GOT3 (cell line): ENCODE measurements around the gene FAT1.

Experiments used
- DNase-seq: peaks from one replicate; lab custom pipeline; 2025; ENCODE audit warnings: mixed read lengths; lab: John Stamatoyannopoulos, UW

The FAT1 gene

DNA sequence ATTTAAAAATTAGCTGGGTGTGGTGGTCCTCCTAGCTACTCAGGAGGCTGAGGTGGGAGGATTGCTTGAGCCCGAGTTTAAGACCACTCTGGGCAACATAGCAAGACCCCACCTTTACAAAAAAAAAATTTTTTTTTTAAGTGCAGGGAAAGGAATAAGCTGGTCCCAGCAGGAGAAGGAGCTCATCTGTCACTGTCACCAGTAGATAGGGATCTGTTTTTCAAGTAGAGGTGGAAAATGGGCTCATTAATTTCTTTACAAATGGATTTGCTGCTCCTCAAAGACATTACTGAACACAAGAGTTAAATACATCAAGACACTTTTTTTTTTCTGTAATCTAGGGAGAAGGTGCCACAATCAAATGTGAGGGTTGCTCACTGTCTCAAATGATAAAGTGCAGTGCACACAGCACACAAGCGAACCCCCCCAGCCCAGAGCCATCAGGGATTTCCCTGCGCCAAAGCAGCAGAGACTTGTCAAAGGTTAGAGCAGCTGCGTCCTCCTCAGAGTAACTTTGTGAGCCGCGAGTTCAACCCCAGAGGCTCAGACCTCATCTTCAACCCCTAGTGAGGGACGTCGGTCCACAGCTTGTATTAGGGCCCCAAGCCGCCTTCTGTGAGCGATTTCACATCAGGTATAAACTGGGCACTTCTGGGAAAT is 154.0 kb downstream of the FAT1 start:
- DNase-seq: no peak

- DNase-seq: no peak
These were observed 157.6 kb downstream of the FAT1 start for GRCh38 chr4:186566068-186566467.

DNA sequence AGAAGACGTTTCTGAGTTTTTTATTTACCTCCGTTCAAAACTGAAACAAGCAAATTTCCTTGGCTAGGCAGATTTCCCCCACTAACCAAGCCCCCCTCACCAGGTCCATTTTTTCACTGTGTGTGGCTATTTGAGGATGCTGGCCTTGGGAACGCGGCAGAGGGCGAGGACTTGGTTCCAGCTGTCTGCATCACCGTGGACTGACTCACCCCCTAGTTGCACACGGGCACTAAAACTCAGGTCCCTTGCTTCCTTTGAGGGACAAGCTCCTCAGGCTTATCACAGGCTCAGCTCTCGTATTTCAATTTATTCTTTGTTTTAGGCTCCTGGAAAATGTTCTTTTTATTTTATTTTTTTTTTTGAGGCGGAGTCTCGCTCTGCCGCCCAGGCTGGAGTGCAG is 159.9 kb downstream of the FAT1 start:
- DNase-seq: no peak

DNA sequence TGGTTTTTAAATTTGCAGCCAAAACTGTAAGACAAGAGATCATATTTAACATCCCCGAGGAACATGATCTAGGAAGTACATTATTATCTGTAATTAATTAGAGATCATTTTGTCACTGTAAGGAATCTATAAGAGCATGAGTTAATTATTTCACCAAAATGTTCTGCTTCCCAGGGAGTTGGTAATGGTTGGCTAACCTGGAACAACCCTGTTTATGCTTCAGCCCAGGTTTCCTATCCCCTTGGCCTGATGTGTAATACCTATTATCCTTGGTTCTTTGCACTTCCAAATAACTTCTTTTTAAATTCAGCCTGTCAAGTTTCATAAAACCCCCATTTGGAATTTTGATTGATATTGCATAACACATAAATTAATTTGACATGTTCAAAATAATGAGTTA is 161.9 kb downstream of the FAT1 start:
- DNase-seq: no peak

DNA sequence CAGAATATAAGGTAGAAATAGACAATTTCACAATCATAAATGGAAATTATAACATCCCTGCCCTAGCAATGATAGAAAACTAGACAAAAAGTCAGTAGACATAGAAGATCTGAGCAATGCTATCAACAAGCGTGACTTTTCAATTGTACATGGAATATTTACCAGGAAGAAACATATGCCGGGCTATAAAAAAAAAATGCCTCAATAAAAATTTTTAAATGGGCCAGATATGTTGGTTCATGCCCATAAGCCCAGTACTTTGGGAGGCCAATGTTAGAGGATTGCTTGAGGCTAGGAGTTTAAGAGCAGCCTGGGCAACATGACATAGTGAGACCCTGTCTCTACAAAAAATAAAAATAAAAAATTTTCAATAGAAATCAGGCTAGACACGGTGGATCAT is 163.0 kb downstream of the FAT1 start:
- no peak for DNase-seq

DNA sequence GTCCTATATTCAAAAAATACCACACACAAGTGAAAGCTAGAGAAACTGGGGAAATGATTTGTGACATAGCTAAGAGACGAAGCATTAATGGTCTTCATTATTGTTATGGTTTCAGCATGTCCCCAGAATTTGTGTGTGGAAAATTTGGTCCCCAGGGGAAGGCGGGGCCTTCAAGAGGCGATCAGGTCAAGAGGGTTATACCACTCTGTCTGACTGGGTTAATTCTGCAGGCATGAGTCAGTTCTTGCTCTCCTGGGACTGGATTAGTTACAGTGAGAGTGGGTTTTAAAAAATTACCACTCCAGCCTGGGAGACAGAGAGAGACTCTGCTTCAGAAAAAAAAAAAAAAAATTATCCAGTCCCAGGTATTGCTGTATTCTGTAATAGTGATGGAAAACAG is 166.2 kb downstream of the FAT1 start:
- DNase-seq: no peak

- no peak for DNase-seq
These were observed 166.6 kb downstream of the FAT1 start for GRCh38 chr4:186557061-186557460.

- DNase-seq: no peak
These were observed 168.5 kb downstream of the FAT1 start, which contains the start of gene MTNR1A for GRCh38 chr4:186554914-186555827. Gene MTNR1A, minus strand, starts transcription at chr4:186555567. Its CDS starts 202 bp downstream, at chr4:186555365.

DNA sequence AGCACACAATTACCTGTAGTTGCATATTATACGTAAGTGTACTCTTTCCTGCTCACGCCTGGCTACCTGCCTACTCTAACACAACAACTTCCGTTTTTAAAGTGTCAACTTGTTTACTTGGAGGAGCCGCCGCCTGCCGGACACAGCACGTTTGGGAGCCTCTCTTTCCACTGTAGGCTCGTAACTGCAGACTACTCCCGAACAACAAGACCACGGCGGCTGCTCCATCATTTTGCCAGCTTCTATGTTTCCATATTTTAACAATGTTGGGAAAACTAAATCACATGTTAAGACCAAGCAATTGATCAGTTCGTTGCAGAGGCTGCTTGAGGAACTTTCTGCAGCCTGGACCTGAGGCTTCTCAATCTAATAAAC is 169.1 kb downstream of the FAT1 start:
- DNase-seq: no peak

DNA sequence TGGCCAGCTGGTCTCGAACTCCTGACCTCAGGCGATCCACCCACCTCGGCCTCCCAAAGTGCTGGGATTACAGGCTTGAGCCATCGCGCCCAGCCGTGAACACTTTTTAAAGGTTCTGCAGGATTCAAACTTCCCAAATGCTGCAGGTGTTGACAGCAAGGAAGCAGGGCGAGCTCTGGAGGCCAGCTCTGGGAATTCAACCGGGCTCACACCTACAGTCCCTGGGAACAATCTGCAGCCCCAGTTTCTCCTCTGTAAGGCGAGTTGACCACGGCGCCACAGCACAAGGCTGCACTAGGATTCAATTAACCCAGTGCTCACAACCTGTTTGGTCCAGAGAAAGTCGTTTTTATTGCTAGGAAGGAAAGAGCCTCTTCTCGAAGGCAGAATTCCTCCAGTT is 169.9 kb downstream of the FAT1 start:
- DNase-seq: no peak

DNA sequence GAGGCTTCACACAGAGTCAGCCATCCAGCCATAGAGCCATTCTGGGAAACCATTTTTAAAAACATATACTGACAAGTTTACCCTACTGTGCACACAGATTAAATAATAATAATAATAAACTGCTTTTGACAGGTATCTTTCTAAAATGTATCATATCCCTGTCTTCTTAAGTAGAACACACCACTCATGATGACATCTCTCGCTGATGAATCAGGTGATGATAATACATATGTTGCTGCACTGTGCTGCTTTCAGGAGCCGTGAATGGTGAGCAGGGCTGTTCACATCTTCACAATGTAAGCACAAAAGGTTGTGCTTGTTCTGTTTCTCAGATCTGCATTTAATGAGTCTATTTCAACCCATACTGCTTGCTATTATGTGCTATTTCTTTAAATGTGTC is 171.8 kb downstream of the FAT1 start:
- DNase-seq: no peak

DNA sequence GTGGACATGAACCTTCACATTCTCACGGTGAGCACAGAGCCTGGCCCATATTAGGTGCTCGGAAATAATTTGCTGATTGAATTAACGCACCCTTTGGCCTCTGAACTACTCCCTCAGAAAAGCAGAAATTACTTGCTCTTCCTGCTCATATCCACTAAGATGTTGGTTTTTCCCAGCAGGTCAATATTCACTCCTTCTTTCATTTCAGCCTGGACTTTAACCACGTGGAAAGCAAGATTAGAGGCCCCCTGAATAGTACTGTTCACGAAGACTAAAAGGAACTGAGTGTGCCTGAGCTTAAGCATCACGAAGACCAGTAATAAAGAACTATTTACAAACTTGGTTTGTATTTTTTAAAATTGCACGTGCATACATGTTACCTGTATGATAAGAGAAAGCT is 178.2 kb downstream of the FAT1 start:
- no peak for DNase-seq

GRCh38 chr4:186543206-186543605 is 180.4 kb downstream of the FAT1 start:
- no peak for DNase-seq

DNA sequence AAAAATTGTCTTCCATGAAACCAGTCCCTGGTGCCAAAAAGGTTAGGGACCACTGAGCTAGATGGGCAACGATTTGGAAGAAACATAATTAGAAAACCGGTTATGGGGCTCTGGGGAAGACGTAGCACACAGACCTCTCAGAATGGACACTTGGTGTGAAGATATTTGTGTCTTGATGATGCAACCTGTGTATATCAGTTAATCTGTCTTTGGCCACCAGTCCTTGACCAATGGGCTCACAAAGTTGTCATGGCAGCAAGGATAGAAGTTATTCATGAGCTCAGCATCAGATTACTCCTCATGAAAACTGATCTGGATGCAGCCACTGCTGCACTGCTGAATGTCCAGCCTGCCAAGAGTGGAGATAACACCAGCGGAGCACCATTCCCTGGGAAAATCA is 181.9 kb downstream of the FAT1 start:
- no peak for DNase-seq

DNA sequence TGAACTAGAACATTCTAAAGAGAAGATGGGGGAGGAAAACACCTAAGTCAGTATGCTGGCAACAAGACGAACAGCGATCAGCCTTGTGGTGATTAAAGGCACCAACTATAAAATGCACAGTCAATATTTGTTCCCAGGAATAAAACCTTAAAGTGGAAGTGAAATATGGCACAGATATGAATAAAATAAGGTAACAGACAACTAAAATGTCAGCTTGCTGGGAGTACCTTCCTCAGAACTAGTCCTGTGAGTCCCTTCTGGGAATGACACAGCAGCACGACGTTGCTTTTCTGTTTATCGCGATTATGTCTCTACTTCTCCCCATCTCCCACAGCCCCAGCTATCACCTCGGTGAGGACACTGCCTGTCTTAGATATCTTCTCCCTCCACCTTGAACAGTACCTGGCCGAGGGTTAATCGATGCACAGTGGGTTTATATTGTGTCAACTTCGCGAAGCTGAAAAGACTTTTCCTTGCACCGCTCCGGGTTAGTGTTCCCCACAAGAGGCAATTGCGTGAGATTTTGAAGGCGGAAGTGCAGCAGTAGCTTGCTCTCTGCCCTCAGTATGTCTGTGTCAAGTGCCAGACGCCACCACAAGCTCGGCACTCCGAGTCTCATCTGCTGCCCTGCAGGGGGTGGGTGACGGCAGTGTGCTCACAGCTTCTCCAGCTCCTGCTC is 185.7 kb downstream of the FAT1 start:
- no peak for DNase-seq
